Sigmoid colon (tissue), 7 donors: ENCODE measurements around the gene SBK1. TPM values are rescaled to one million over a fixed set of nuclear protein-coding genes. Genes with fewer than 3 reads are reported as not detected.

ENCODE experiments used
- DNase-seq: peaks from one replicate; pipeline ENCODE4 v3.0.0-alpha.2; 2019
- H3K27ac ChIP-seq, 4 donors: fragments of 200-600 bp; sonication (generic); one replicate each; pipeline ENCODE4 v1.5.1; 2016 to 2019; ENCODE audit warnings: mild to moderate bottlenecking in 1 of 4
- H3K27me3 ChIP-seq, 3 donors: fragments of 200-600 bp; sonication (generic); one replicate each; pipeline ENCODE4 v1.5.1; 2019; ENCODE audit warnings: mild to moderate bottlenecking in 1 of 3
- H3K36me3 ChIP-seq, 4 donors: fragments of 200-600 bp; sonication (generic); one replicate each; pipeline ENCODE4 v1.5.1; 2016 to 2019
- H3K4me1 ChIP-seq, 4 donors: fragments of 200-600 bp; sonication (generic); one replicate each; pipeline ENCODE4 v1.5.1; 2017 to 2019
- H3K4me3 ChIP-seq, 4 donors: fragments of 200-600 bp; sonication (generic); one replicate each; pipeline ENCODE4 v1.5.1; 2017 to 2019; ENCODE audit warnings: mild to moderate bottlenecking in 2 of 4, moderate library complexity in 1 of 4
- H3K9me3 ChIP-seq, 4 donors: fragments of 200-600 bp in 3 of 4; sonication (generic) in 3 of 4; one replicate each; pipeline versions ENCODE4 v1.5.1 to v1.6.1; 2013 to 2019
- EP300 ChIP-seq, 4 donors: sonication (generic); formaldehyde crosslinking; IDR thresholded peaks; one replicate each; pipeline ENCODE4 v1.6.1; 2017; ENCODE audit warnings: antibody characterized with exemption in 4 of 4
- POLR2A ChIP-seq, 2 donors: fragments of 450-650 bp; IDR thresholded peaks; one replicate each; pipeline ENCODE4 v1.6.1; 2016; ENCODE audit warnings: antibody characterized with exemption in 2 of 2, mild to moderate bottlenecking in 2 of 2, moderate library complexity in 2 of 2
- POLR2AphosphoS5 ChIP-seq, 4 donors: sonication (generic); formaldehyde crosslinking; IDR thresholded peaks; one replicate each; pipeline ENCODE4 v1.6.1; 2017; ENCODE audit warnings: antibody characterized with exemption in 4 of 4
- WGBS, 2 donors: extraction: QIAGEN DNeasy Blood & Tissue Kit; methylation state at CpG; one replicate each; pipeline ENCODE4 v1.1.7; 2013; 5-methylcytosine and 5-hydroxymethylcytosine counted together
- intact Hi-C: fragments of 100-400 bp; cut with DNase I; formaldehyde crosslinking; loops from one replicate; pipeline ENCODE4 v1.15.1; 2023
- polyA plus RNA-seq, 3 donors: library from polyadenylated mRNA; stranded (reverse); fragments of 200-250 nt; gene quantifications; one replicate each; pipeline ENCODE4 v1.2.3, GENCODE V29; 2013
- total RNA-seq, 4 donors: library from RNA; depleted of rRNA; stranded (reverse); fragments of >200 nt; gene quantifications; one replicate each; pipeline ENCODE4 v1.1.0, GENCODE V29; 2016
- TF ChIP-seq, protein P1 (sequence below), 4 experiments: fragments of 450-650 bp in 3 of 4; fragments of 200-600 bp in 1 of 4; IDR thresholded peaks; one replicate each; pipeline ENCODE4 v1.5.1; 2016 to 2019; ENCODE audit warnings: antibody characterized with exemption in 4 of 4, mild to moderate bottlenecking in 3 of 4, moderate library complexity in 2 of 4
- donor health status: healthy with polysubstance abuse.
- donor health status: Bipolar disorder and iron deficiency.
- donor health status: healthy.

SBK1 gene
- total and polyA plus RNA-seq, 7 donors: under 0.01 to 1.3 (median 0.33) TPM; not detected in 2

DNA sequence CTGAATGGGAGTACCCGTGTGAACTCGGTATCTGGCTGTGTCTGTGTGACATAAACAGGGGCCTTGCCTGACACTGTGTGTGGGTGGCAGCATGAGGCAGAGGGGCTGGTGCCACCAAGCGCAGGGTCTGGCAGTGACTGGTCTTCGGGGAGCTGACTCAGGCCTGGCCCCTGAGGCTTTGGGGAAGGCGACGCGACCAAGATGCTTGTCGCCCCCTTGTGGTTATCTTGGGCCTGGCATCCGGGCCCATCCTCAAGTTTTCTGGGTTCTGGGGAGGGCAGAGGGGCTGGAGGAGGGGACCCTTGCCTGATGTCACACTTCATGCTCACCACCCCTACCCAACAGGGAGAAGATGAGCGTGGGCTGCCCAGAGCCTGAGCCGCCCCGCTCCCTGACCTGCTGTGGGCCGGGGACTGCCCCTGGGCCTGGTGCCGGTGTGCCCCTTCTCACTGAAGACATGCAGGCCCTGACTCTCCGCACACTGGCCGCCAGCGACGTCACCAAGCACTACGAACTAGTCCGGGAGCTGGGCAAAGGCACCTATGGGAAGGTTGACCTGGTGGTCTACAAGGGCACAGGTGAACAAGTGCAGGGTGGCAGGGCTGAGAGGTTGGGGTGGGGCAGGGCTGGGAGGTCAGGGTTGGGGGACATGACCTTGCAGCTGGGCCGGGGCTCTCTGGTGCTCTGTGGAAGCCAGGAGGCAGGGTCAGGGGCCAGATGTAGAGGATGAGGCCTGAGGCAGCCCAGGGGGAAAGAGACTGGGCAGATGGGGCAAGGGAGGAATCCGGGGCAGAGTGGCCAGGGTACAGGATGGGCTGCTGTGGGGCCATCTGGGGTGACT is 24.9 kb downstream of the SBK1 start:
- intact Hi-C loops: loop anchor here (1.0 kb wide), 1 partner anchor 40 kb away; no protein-coding TSS in a partner anchor
- WGBS, 2 donors: 53 to 57% methylated on average over 22 of the region's 22 CpGs
- Histone ChIP-seq H3K4me3 (no peak overlapping the region), H3K9me3 (no peaks in the 10 kb centered on the region), H3K27ac (no peak overlapping the region), H3K27me3 (no peaks in the 10 kb centered on the region), H3K4me1 (peaks cover 0 to 3% (median 0%) of the 10 kb centered on the region in 4 donors), H3K36me3 (no peaks in the 10 kb centered on the region)
- no peak for DNase-seq
- TF ChIP-seq EP300 (IDR thresholded peaks at IDR 0.05) (no peak), POLR2A (IDR thresholded peaks at IDR 0.05) (no peak), POLR2AphosphoS5 (IDR thresholded peaks at IDR 0.05) (no peak)
- TF ChIP-seq, protein P1, sequence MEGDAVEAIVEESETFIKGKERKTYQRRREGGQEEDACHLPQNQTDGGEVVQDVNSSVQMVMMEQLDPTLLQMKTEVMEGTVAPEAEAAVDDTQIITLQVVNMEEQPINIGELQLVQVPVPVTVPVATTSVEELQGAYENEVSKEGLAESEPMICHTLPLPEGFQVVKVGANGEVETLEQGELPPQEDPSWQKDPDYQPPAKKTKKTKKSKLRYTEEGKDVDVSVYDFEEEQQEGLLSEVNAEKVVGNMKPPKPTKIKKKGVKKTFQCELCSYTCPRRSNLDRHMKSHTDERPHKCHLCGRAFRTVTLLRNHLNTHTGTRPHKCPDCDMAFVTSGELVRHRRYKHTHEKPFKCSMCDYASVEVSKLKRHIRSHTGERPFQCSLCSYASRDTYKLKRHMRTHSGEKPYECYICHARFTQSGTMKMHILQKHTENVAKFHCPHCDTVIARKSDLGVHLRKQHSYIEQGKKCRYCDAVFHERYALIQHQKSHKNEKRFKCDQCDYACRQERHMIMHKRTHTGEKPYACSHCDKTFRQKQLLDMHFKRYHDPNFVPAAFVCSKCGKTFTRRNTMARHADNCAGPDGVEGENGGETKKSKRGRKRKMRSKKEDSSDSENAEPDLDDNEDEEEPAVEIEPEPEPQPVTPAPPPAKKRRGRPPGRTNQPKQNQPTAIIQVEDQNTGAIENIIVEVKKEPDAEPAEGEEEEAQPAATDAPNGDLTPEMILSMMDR (IDR thresholded peaks at IDR 0.05): peak in 3 of 4 experiments; percentile 50 to 88 (median 55)

DNA sequence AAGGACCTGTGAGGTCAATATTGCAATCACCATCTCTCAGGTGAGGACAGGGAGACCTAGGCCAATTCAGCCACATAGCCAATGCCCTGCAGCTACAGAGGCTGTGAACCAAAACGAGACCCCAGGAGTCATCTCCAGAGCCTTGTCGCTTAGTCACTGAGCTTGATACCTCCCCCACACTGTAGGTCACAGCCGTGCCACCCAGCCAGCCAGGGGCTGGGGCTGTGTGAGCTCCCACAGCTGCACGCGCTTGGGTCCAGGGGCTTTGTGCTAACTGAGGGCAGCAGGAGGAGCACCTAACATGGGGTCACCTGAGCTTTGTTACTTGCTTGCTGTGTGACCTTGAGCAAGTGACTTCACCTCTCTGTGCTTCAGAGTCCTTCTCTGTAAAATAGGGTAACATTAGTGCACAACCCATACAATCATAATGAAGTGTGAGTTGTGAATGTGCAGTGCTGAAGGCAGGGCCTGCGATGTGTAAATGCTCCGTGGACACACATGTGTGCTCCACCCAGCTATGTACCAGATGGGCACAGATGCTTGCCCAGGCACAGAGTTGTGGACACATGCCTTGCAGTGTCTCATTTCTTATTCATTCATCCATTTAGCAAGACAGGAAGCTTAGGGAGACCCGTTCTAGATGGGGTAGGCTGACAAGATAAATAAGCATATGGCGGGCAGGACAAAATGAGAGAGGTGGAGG is 25.9 kb downstream of the SBK1 start:
- no peaks in the 10 kb centered on the region for H3K9me3 ChIP-seq
- H3K4me3 ChIP-seq: no peak overlapping the region
- no peaks in the 10 kb centered on the region for H3K27me3 ChIP-seq
- H3K27ac ChIP-seq: no peak overlapping the region
- H3K4me1 ChIP-seq: peaks cover 0 to 3% (median 0%) of the 10 kb centered on the region in 4 donors
- no peaks in the 10 kb centered on the region for H3K36me3 ChIP-seq
- TF ChIP-seq, protein P1 (IDR thresholded peaks at IDR 0.05): no peak
- TF ChIP-seq POLR2AphosphoS5 (IDR thresholded peaks at IDR 0.05) (no peak), EP300 (IDR thresholded peaks at IDR 0.05) (no peak), POLR2A (IDR thresholded peaks at IDR 0.05) (no peak)
- no peak for DNase-seq
- WGBS, 2 donors: 86 to 87% methylated on average over 9 of the region's 9 CpGs
- intact Hi-C loops: no loop called here

GRCh38 chr16:28319476-28320022 is 27.2 kb downstream of the SBK1 start:
- intact Hi-C loops: no loop called here
- no peaks in the 10 kb centered on the region for H3K36me3 ChIP-seq
- H3K4me3 ChIP-seq: no peak overlapping the region
- no peaks in the 10 kb centered on the region for H3K9me3 ChIP-seq
- peaks cover 0 to 3% (median 0%) of the 10 kb centered on the region in 4 donors for H3K4me1 ChIP-seq
- H3K27ac ChIP-seq: no peak overlapping the region
- DNase-seq: no peak
- H3K27me3 ChIP-seq: no peaks in the 10 kb centered on the region
- TF ChIP-seq POLR2A (IDR thresholded peaks at IDR 0.05): no peak
- TF ChIP-seq POLR2AphosphoS5 (IDR thresholded peaks at IDR 0.05): no peak
- no peak for TF ChIP-seq EP300 (IDR thresholded peaks at IDR 0.05)
- TF ChIP-seq, protein P1 (IDR thresholded peaks at IDR 0.05): no peak
- WGBS, 2 donors: 96% methylated on average over 26 of the region's 26 CpGs

DNA sequence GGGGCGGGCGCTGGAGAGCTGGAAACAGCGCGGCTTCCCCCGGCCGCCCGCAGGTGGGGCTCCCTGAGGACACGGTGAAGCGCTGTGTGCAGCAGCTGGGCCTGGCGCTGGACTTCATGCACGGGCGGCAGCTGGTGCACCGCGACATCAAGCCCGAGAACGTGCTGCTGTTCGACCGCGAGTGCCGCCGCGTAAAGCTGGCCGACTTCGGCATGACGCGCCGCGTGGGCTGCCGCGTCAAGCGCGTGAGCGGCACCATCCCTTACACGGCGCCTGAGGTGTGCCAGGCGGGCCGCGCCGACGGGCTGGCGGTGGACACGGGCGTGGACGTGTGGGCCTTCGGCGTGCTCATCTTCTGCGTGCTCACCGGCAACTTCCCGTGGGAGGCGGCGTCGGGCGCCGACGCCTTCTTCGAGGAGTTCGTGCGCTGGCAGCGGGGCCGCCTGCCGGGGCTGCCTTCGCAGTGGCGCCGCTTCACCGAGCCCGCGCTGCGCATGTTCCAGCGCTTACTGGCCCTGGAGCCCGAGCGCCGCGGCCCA is 27.8 kb downstream of the SBK1 start:
- no peaks in the 10 kb centered on the region for H3K27me3 ChIP-seq
- TF ChIP-seq POLR2AphosphoS5 (IDR thresholded peaks at IDR 0.05) (no peak), EP300 (IDR thresholded peaks at IDR 0.05) (no peak), POLR2A (IDR thresholded peaks at IDR 0.05) (no peak)
- TF ChIP-seq, protein P1 (IDR thresholded peaks at IDR 0.05): no peak
- no peaks in the 10 kb centered on the region for H3K36me3 ChIP-seq
- intact Hi-C loops: no loop called here
- no peak overlapping the region for H3K4me3 ChIP-seq
- no peaks in the 10 kb centered on the region for H3K9me3 ChIP-seq
- peaks cover 0 to 3% (median 0%) of the 10 kb centered on the region in 4 donors for H3K4me1 ChIP-seq
- WGBS, 2 donors: 97 to 98% methylated on average over 73 of the region's 73 CpGs
- no peak overlapping the region for H3K27ac ChIP-seq
- DNase-seq: no peak
